Ovary (tissue), 3 donors: ENCODE results near the gene FUT9.

ENCODE experiments used
- CTCF ChIP-seq, 3 donors: fragments of 450-650 bp in 2 of 3; fragments of 200-600 bp in 1 of 3; IDR thresholded peaks; one replicate each; pipeline versions ENCODE4 v1.5.1 to v1.8.0; 2016 to 2022; ENCODE audit warnings: antibody characterized with exemption in 3 of 3, mild to moderate bottlenecking in 1 of 3
- EP300 ChIP-seq: sonication (generic); formaldehyde crosslinking; IDR thresholded peaks from one replicate; pipeline ENCODE4 v1.6.1; 2017; ENCODE audit warnings: antibody characterized with exemption
- POLR2A ChIP-seq: fragments of 450-650 bp; IDR thresholded peaks from one replicate; pipeline ENCODE4 v1.6.1; 2017; ENCODE audit warnings: antibody characterized with exemption, mild to moderate bottlenecking, moderate library complexity
- donor health status: DM: no; HTN: no; CAD: no.

DNA sequence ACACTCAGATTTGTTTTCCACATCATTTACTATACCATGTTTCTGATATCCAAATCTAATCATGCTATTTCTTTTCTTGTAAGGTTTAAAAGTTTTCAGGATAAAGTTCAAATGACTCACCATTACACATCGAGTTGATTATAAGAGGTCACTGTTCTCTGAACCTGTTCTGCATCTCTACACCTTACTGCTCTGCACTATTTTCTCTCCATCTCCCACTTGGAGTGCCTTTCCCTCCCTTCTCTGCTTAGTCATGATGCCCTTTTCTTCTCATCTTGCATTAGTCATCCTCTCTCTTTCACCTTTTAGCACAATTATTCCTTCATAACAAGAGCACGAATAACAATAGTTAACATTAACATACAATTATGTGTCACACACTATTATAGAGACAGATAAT, 37.5 kb upstream of the FUT9 start:
- no peak for TF ChIP-seq EP300
- TF ChIP-seq POLR2A, result no peak
- no peak for TF ChIP-seq CTCF (IDR thresholded peaks at IDR 0.05)
